Naive thymus-derived CD4-positive, alpha-beta T cell (primary cell): ENCODE measurements around the gene GNAI3. TPM values are rescaled to one million over a fixed set of nuclear protein-coding genes. Genes with fewer than 3 reads are reported as not detected.

Source experiments
- ATAC-seq: fragments of 150-1000 bp; cut with Tn5 transposase; 2 replicates; pipeline ENCODE4 v1.10.0; 2021; ENCODE audit warnings: mild to moderate bottlenecking, moderate library complexity
- CTCF ChIA-PET: fragments of 350-600 bp; sonication (Branson Sonifier 250); formaldehyde crosslinking; loops from one replicate; lab custom pipeline; 2021; ENCODE audit warnings: antibody characterized with exemption; lab: Charles Lee
- POLR2A ChIA-PET: fragments of 350-600 bp; sonication (Branson Sonifier 250); formaldehyde crosslinking; loops from one replicate; lab custom pipeline; 2021; ENCODE audit warnings: antibody characterized with exemption, inconsistent platforms; lab: Charles Lee
- DNase-seq, 9 donors: peaks; one replicate each; pipeline versions ENCODE4 v3.0.0 to v3.0.0-alpha.2; 2020 to 2022; ENCODE audit warnings: mixed read lengths in 1 of 9
- H3K27ac ChIP-seq: one replicate; pipeline ENCODE4 v1.7.0; 2013; ENCODE audit warnings: mild to moderate bottlenecking, low read depth, low read length, moderate library complexity
- H3K27me3 ChIP-seq, 2 donors: one replicate each; pipeline ENCODE4 v1.7.0; 2013; ENCODE audit warnings: low read length in 2 of 2, mild to moderate bottlenecking in 2 of 2, moderate library complexity in 2 of 2; ENCODE audit not compliant: control insufficient read depth in 2 of 2, insufficient read depth in 2 of 2
- H3K36me3 ChIP-seq, 3 experiments: 1 replicate in 2 of 3; 2 replicates in 1 of 3; pipeline ENCODE4 v1.7.0; 2013; ENCODE audit warnings: low read length in 3 of 3, mild to moderate bottlenecking in 3 of 3, moderate library complexity in 1 of 3; ENCODE audit not compliant: insufficient read depth in 3 of 3, control insufficient read depth in 2 of 3
- H3K4me1 ChIP-seq, 2 donors: one replicate each; pipeline ENCODE4 v1.7.0; 2013; ENCODE audit warnings: low read length in 2 of 2, mild to moderate bottlenecking in 2 of 2, moderate library complexity in 1 of 2; ENCODE audit not compliant: control insufficient read depth in 2 of 2, insufficient read depth in 2 of 2
- H3K4me3 ChIP-seq: 2 replicates; pipeline ENCODE4 v1.7.0; 2013; ENCODE audit warnings: mild to moderate bottlenecking, low read length
- H3K9me3 ChIP-seq, 3 experiments: 1 replicate in 2 of 3; 2 replicates in 1 of 3; pipeline ENCODE4 v1.7.0; 2013; ENCODE audit warnings: low read length in 3 of 3; ENCODE audit not compliant: control insufficient read depth in 2 of 3
- H3K27ac Mint-ChIP-seq, 9 donors: one replicate each; pipeline ENCODE4 v1.8.0; 2020 to 2022; ENCODE audit warnings: mixed read lengths in 9 of 9, mild to moderate bottlenecking in 8 of 9, moderate library complexity in 5 of 9, inconsistent platforms in 2 of 9
- H3K27me3 Mint-ChIP-seq, 5 donors: one replicate each; pipeline ENCODE4 v1.8.0; 2021 to 2022; ENCODE audit warnings: mixed read lengths in 5 of 5, mild to moderate bottlenecking in 1 of 5
- H3K36me3 Mint-ChIP-seq, 5 donors: one replicate each; pipeline ENCODE4 v1.8.0; 2020 to 2022; ENCODE audit warnings: mixed read lengths in 5 of 5, mild to moderate bottlenecking in 3 of 5, inconsistent platforms in 1 of 5
- H3K4me1 Mint-ChIP-seq, 7 donors: one replicate each; pipeline ENCODE4 v1.8.0; 2020 to 2022; ENCODE audit warnings: mixed read lengths in 7 of 7, mild to moderate bottlenecking in 3 of 7, inconsistent platforms in 1 of 7
- H3K4me3 Mint-ChIP-seq, 10 donors: one replicate each; pipeline ENCODE4 v1.8.0; 2020 to 2022; ENCODE audit warnings: mild to moderate bottlenecking in 10 of 10, mixed read lengths in 10 of 10, moderate library complexity in 6 of 10, inconsistent platforms in 2 of 10
- H3K9me3 Mint-ChIP-seq, 11 donors: one replicate each; pipeline ENCODE4 v1.8.0; 2020 to 2022; ENCODE audit warnings: mixed read lengths in 11 of 11, mild to moderate bottlenecking in 4 of 11, inconsistent platforms in 1 of 11, moderate library complexity in 1 of 11
- intact Hi-C, 2 donors: fragments of 100-400 bp; cut with micrococcal nuclease; formaldehyde crosslinking; loops; one replicate each; pipeline ENCODE4 v1.15.1; 2023
- polyA plus RNA-seq, 2 donors: library from polyadenylated mRNA; unstranded; fragments of 300-500 nt; fragmentation: Illumina TruSeq; gene quantifications; one replicate each; pipeline ENCODE4 v1.2.3, GENCODE V29; 2021
- total RNA-seq, 6 experiments: library from RNA in 5 of 6; stranded (reverse) in 5 of 6; gene quantifications; 1 replicate in 5 of 6; 2 replicates in 1 of 6; pipeline ENCODE4 v1.2.3 and lab custom pipeline; 2021 to 2026

Gene GNAI3
- total and polyA plus RNA-seq, 7 experiments from 2014 or later: 4.9 to 9.3 (median 7.2) TPM

DNA sequence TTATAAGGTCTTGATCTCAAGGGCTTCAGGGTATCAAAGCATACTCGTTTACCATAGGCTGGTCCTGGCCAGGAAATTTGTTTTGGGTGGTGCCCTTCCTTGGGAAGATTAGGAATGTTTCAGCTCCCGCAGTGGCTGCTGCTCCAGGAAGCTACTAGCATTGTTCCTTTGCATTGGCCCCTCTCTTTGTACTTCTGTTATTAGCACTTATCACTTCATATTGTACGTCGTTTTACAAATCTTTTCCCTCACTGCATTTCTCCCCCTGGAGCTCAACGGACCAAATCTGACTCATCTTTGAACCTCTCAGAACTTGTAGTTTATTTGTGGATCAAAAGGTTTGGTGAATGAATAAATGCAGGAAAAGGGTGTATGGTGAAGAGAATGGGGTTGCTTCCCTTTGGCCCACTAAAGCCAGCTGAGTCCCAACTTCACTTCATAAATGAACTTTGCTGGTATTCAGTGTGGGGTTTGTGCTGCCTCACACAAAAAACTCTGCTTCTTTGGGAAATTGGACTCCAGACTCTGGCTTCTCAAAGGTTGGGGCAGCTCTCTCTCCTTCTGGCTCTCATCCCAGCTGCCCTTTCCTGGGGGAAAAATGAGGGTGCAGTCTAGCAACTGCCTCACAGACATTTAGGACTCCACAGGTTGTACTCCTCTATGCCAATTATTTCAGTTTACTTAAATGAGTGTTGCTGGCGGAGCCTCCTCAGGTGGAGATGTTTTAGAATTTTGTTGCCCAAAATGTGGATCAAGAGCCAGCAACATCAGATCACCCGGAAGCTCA, 65.1 kb downstream of the GNAI3 start:
- DNase-seq (no peak), ATAC-seq (no peak)
- H3K27ac ChIP-seq: no peak overlapping the region
- H3K9me3 ChIP-seq: no peaks in the 10 kb centered on the region
- H3K9me3 Mint-ChIP-seq: no peaks in the 10 kb centered on the region
- intact Hi-C loops: no loop called here
- no peak overlapping the region for H3K27ac Mint-ChIP-seq
- H3K27me3 Mint-ChIP-seq: peaks cover 0 to 9% (median 0%) of the 10 kb centered on the region in 5 donors
- no peak overlapping the region for H3K4me3 Mint-ChIP-seq
- no peaks in the 10 kb centered on the region for H3K4me1 ChIP-seq
- no peaks in the 10 kb centered on the region for H3K36me3 ChIP-seq
- no peak overlapping the region for H3K4me3 ChIP-seq
- POLR2A ChIA-PET: interaction anchor here (1.1 to 1.3 kb wide), 3 partner anchors 8 to 66 kb away, joined by 3 read pairs; partner anchors contain the start of gene GNAI3
- H3K4me1 Mint-ChIP-seq: peaks cover 13 to 23% (median 19%) of the 10 kb centered on the region in 7 donors
- H3K36me3 Mint-ChIP-seq: no peaks in the 10 kb centered on the region
- H3K27me3 ChIP-seq: no peaks in the 10 kb centered on the region
- CTCF ChIA-PET: interaction anchor here (1.0 to 1.4 kb wide), 4 partner anchors 11 to 371 kb away, joined by 3 to 4 read pairs (median 3); partner anchors contain the start of gene AHCYL1

DNA sequence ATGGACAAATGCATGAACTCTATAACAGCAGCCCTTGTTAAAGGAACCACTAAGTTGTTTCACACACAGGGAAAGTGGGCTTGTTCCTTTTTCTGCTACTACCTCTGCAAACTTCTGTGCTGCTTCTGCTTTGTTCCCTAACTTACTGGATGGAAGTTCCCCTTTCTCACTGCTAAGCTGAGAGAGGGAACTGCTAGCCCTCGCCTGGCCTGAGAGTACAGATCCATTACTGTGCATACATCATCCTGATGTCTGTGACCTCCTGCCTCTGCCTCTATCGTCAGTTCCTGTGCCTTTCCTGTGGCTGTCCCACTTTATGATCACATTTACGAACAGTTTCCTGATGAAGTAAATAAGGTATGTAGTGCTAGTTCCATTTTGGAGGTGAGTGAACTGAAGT, 67.5 kb downstream of the GNAI3 start:
- Mint-ChIP-seq H3K4me3 (peak overlapping the region in 3 of 10 donors; percentile 1 to 38 (median 6)), H3K27me3 (peaks cover 0 to 7% (median 0%) of the 10 kb centered on the region in 5 donors), H3K36me3 (no peaks in the 10 kb centered on the region), H3K4me1 (peaks cover 25 to 41% (median 34%) of the 10 kb centered on the region in 7 donors), H3K27ac (peak overlapping the region; percentile 15 to 96 (median 68)), H3K9me3 (no peaks in the 10 kb centered on the region)
- Histone ChIP-seq H3K4me3 (no peak overlapping the region), H3K27me3 (no peaks in the 10 kb centered on the region), H3K27ac (peak overlapping the region; percentile 6), H3K4me1 (peaks cover 0 to 7% of the 10 kb centered on the region in 2 donors), H3K9me3 (no peaks in the 10 kb centered on the region), H3K36me3 (no peaks in the 10 kb centered on the region)
- DNase-seq: peak in 5 of 9 donors; percentile 23 to 41 (median 31)
- ATAC-seq: peak; percentile 50
- intact Hi-C loops: no loop called here
- ChIA-PET CTCF (interaction anchor here (1.0 kb wide), 1 partner anchor 25 kb away, joined by 4 read pairs; no protein-coding TSS in a partner anchor), POLR2A (interaction anchor here (1.5 kb wide), 1 partner anchor 66 kb away, joined by 10 read pairs; the partner anchor contains the start of gene GNAI3)

DNA sequence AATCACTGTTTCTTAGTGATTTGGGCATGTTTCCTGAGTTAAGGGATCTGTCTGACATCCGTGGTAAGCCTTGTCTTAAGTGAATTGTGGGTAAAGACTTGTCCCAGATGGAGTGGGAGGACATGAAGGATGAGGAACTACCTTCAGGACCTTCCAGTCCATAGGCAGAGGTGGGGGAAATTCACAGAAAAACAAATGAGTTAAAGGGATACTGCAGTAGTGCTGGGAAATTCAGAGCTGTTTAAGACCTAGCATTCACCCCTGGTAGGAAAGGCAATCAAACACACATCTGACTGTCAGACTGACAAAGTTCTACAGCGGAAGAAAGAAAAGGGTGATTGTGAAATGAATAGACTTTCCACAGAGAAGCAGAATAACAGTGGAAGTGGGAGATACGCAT, 68.0 kb downstream of the GNAI3 start:
- DNase-seq (no peak), ATAC-seq (no peak)
- Mint-ChIP-seq H3K4me3 (peak overlapping the region in 2 of 10 donors; percentile 0 to 6), H3K4me1 (peaks cover 25 to 41% (median 35%) of the 10 kb centered on the region in 7 donors), H3K36me3 (no peaks in the 10 kb centered on the region), H3K27ac (peak overlapping the region; percentile 15 to 96 (median 68)), H3K9me3 (no peaks in the 10 kb centered on the region), H3K27me3 (peaks cover 0 to 7% (median 0%) of the 10 kb centered on the region in 5 donors)
- Histone ChIP-seq H3K4me3 (no peak overlapping the region), H3K27me3 (no peaks in the 10 kb centered on the region), H3K4me1 (peaks cover under 1 to 8% of the 10 kb centered on the region in 2 donors), H3K9me3 (no peaks in the 10 kb centered on the region), H3K27ac (peak overlapping the region; percentile 6), H3K36me3 (no peaks in the 10 kb centered on the region)
- ChIA-PET POLR2A (interaction anchor here (0.5 to 1.5 kb wide), 2 partner anchors 20 to 67 kb away, joined by 4 to 10 read pairs; partner anchors contain the start of gene GNAI3), CTCF (interaction anchor here (1.0 to 1.1 kb wide), 2 partner anchors 15 to 24 kb away, joined by 3 to 4 read pairs; no protein-coding TSS in a partner anchor)
- intact Hi-C loops: no loop called here

DNA sequence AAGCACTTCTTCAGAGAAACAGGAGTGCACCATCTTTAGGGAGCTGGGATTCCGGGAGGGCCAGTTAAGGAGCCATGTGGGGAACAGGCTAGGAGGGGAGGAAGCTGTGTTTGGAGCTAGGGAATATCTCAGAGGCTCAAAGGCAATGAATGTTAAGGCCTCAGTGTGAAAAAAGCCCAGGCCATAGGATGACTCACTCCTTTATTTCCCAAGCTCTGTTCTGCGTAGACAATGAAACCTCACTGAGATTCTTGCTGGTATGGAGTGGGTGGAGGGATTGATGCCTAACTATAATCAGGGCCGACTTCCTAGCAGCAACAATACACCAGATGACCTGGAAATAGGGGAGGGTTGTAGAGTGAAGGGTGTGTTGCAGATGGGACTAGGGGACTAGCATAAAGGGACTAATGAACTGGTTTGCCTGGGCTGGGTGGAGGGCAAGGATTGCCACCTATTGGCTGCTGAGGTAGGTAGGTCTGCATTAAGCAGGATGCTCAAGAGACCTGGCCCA, 68.9 kb downstream of the GNAI3 start:
- peaks cover 0 to 7% (median 0%) of the 10 kb centered on the region in 5 donors for H3K27me3 Mint-ChIP-seq
- Histone ChIP-seq H3K36me3 (no peaks in the 10 kb centered on the region), H3K9me3 (no peaks in the 10 kb centered on the region), H3K27ac (no peak overlapping the region), H3K4me1 (peaks cover 10 to 17% of the 10 kb centered on the region in 2 donors), H3K27me3 (no peaks in the 10 kb centered on the region), H3K4me3 (no peak overlapping the region)
- ChIA-PET POLR2A (interaction anchor here (0.7 to 1.5 kb wide), 2 partner anchors 9 to 68 kb away, joined by 3 to 10 read pairs; partner anchors contain the start of gene GNAI3), CTCF (interaction anchor here (0.9 to 1.1 kb wide), 3 partner anchors 16 to 174 kb away, joined by 3 read pairs; no protein-coding TSS in a partner anchor)
- ATAC-seq: no peak
- no peaks in the 10 kb centered on the region for H3K9me3 Mint-ChIP-seq
- H3K27ac Mint-ChIP-seq: peak overlapping the region in 7 of 9 donors; percentile 23 to 96 (median 64)
- H3K4me3 Mint-ChIP-seq: no peak overlapping the region
- H3K4me1 Mint-ChIP-seq: peaks cover 32 to 50% (median 45%) of the 10 kb centered on the region in 7 donors
- H3K36me3 Mint-ChIP-seq: peaks cover 0 to 4% (median 0%) of the 10 kb centered on the region in 5 donors
- no peak for DNase-seq
- intact Hi-C loops: no loop called here

DNA sequence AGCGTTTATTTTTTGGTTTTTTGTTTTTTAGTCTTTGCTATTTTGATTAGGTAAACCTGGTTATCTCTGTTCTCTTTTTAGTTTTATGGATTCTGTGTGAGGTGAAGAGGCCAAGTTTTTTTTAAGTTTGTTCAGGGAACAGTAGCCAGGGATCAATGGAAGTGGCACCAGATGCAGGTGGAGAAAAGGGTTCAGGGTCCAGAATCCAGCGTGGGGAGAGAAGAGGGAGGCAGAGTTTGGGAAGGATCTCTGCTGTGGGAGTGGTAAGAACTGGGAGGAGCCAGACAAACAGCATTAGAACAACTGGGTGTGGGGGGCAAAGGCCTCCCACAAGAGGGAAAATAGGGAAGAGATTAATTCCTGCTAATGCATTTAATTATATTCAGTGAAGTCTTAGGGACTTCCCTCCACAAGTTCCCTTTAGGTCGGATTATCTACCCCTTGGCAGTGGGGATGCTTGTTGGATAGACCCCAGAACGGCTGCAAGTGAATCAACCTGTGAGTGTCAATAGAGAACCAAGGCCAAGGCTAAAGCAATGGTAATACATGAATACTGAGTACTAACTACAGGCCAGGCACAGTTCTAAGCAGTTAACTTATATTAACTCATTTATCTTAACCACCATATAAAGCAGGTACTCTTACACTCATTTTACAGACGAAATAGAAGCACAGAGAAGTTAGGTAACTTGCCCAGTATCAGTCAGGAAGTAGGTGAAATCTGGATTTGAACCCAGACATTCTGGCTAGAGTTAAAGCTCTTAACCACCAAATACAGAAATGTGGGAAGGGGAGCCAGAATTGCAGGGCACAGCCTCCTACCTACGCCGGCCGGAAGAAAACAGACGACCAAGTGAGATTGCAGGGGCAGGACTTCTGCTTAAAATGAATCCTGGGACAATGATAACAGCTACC, 70.5 kb downstream of the GNAI3 start:
- peaks cover 14 to 33% of the 10 kb centered on the region in 2 donors for H3K4me1 ChIP-seq
- ChIA-PET POLR2A (interaction anchor here (1.0 to 3.4 kb wide), 5 partner anchors 10 to 71 kb away, joined by 3 to 52 read pairs (median 4); partner anchors contain the start of gene GNAI3), CTCF (interaction anchor here (0.6 to 1.2 kb wide), 2 partner anchors 70 to 365 kb away, joined by 3 to 7 read pairs; partner anchors contain the start of genes AHCYL1 and GNAI3)
- H3K27ac ChIP-seq: peak overlapping the region; percentile 90
- Mint-ChIP-seq H3K9me3 (no peaks in the 10 kb centered on the region), H3K4me3 (peak overlapping the region; percentile 90 to 98 (median 94)), H3K27ac (peak overlapping the region; percentile 92 to 98 (median 96)), H3K36me3 (peaks cover 0 to 4% (median 0%) of the 10 kb centered on the region in 5 donors), H3K27me3 (no peaks in the 10 kb centered on the region), H3K4me1 (peaks cover 46 to 65% (median 60%) of the 10 kb centered on the region in 7 donors)
- no peak for DNase-seq
- H3K36me3 ChIP-seq: no peaks in the 10 kb centered on the region
- no peak for ATAC-seq
- no peaks in the 10 kb centered on the region for H3K9me3 ChIP-seq
- H3K4me3 ChIP-seq: peak overlapping the region; percentile 78
- intact Hi-C loops: loop anchor here in 1 of 2 donors (1.0 kb wide), 2 partner anchors 48 to 193 kb away; partner anchors contain the start of gene PSMA5
- no peaks in the 10 kb centered on the region for H3K27me3 ChIP-seq
